Vagina (tissue), 2 donors: ENCODE results near the gene RASGRP2.

Source experiments
- POLR2A ChIP-seq, 2 donors: fragments of 450-650 bp; IDR thresholded peaks; one replicate each; pipeline ENCODE4 v1.6.1; 2017; ENCODE audit warnings: antibody characterized with exemption in 2 of 2, mild to moderate bottlenecking in 2 of 2, moderate library complexity in 2 of 2
- POLR2AphosphoS5 ChIP-seq, 2 donors: sonication (generic); formaldehyde crosslinking; IDR thresholded peaks; one replicate each; pipeline ENCODE4 v1.9.0; 2017; ENCODE audit warnings: antibody characterized with exemption in 2 of 2, mild to moderate bottlenecking in 2 of 2, low read depth in 1 of 2; ENCODE audit not compliant: insufficient read depth in 1 of 2
- TF ChIP-seq, protein P1 (sequence below), 3 experiments: fragments of 450-650 bp in 2 of 3; fragments of 200-600 bp in 1 of 3; sonication (generic) in 1 of 3; IDR thresholded peaks; one replicate each; pipeline ENCODE4 v1.5.1; 2017 to 2019; ENCODE audit warnings: antibody characterized with exemption in 3 of 3, mild to moderate bottlenecking in 2 of 3, moderate library complexity in 2 of 3

- TF ChIP-seq, protein P1, sequence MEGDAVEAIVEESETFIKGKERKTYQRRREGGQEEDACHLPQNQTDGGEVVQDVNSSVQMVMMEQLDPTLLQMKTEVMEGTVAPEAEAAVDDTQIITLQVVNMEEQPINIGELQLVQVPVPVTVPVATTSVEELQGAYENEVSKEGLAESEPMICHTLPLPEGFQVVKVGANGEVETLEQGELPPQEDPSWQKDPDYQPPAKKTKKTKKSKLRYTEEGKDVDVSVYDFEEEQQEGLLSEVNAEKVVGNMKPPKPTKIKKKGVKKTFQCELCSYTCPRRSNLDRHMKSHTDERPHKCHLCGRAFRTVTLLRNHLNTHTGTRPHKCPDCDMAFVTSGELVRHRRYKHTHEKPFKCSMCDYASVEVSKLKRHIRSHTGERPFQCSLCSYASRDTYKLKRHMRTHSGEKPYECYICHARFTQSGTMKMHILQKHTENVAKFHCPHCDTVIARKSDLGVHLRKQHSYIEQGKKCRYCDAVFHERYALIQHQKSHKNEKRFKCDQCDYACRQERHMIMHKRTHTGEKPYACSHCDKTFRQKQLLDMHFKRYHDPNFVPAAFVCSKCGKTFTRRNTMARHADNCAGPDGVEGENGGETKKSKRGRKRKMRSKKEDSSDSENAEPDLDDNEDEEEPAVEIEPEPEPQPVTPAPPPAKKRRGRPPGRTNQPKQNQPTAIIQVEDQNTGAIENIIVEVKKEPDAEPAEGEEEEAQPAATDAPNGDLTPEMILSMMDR (IDR thresholded peaks at IDR 0.05) = no peak
- TF ChIP-seq POLR2AphosphoS5 (IDR thresholded peaks at IDR 0.05; ENCODE audit: insufficient read depth in 1 of 2, low read depth in 1 of 2) (no peak), POLR2A (IDR thresholded peaks at IDR 0.05) (no peak)
Measured at GRCh38 chr11:64758330-64759079, 14.6 kb upstream of the RASGRP2 start.
